Glutamatergic neuron (in vitro differentiated cells): ENCODE measurements around the gene TMEM41A. TPM values are rescaled to one million over a fixed set of nuclear protein-coding genes. Genes with fewer than 3 reads are reported as not detected.

Experiments used
- DNase-seq: peaks from one replicate; pipeline ENCODE4 v3.0.0; 2022
- H3K27ac Mint-ChIP-seq: one replicate; pipeline ENCODE4 v1.8.0; 2020; ENCODE audit warnings: mild to moderate bottlenecking, mixed read lengths, inconsistent platforms; ENCODE audit not compliant: unreplicated experiment
- H3K27me3 Mint-ChIP-seq: one replicate; pipeline ENCODE4 v1.8.0; 2020; ENCODE audit warnings: mild to moderate bottlenecking, moderate library complexity, mixed read lengths, inconsistent platforms; ENCODE audit not compliant: unreplicated experiment
- H3K36me3 Mint-ChIP-seq: one replicate; pipeline ENCODE4 v1.8.0; 2020; ENCODE audit warnings: mild to moderate bottlenecking, mixed read lengths, inconsistent platforms; ENCODE audit not compliant: unreplicated experiment
- H3K4me1 Mint-ChIP-seq: one replicate; pipeline ENCODE4 v1.8.0; 2020; ENCODE audit warnings: mild to moderate bottlenecking, low read depth, mixed read lengths, inconsistent platforms; ENCODE audit not compliant: unreplicated experiment
- H3K4me3 Mint-ChIP-seq: one replicate; pipeline ENCODE4 v1.8.0; 2020; ENCODE audit warnings: mild to moderate bottlenecking, mixed read lengths, inconsistent platforms; ENCODE audit not compliant: unreplicated experiment
- H3K9me3 Mint-ChIP-seq: one replicate; pipeline ENCODE4 v1.8.0; 2020; ENCODE audit warnings: mild to moderate bottlenecking, moderate library complexity, mixed read lengths, inconsistent platforms; ENCODE audit not compliant: unreplicated experiment
- CTCF ChIP-seq: fragments of 200-600 bp; sonication (generic); IDR thresholded peaks from one replicate; pipeline ENCODE4 v1.5.0; 2021; ENCODE audit not compliant: partially characterized antibody, unreplicated experiment
- total RNA-seq: library from RNA; stranded (reverse); fragmentation: NEBNext Ultra II Directional; extraction: Animal tissue kit (Norgen Biotek cat#: 25700); gene quantifications from one replicate; pipeline ENCODE4 v1.2.1, GENCODE V29; 2021; ENCODE audit not compliant: unreplicated experiment

Gene TMEM41A
- total RNA-seq, 1 donor from 2014 or later: 12.6 TPM

GRCh38 chr3:185502987-185503386, 4.2 kb upstream of the TMEM41A start:
- Mint-ChIP-seq H3K36me3 (peaks cover 5% of the 10 kb centered on the region), H3K4me3 (no peak overlapping the region), H3K4me1 (no peaks in the 10 kb centered on the region), H3K27me3 (peaks cover 11% of the 10 kb centered on the region), H3K9me3 (peaks cover 8% of the 10 kb centered on the region), H3K27ac (no peak overlapping the region)
- no peak for TF ChIP-seq CTCF
- no peak for DNase-seq

- DNase-seq: no peak
- Mint-ChIP-seq H3K9me3 (peaks cover 6% of the 10 kb centered on the region), H3K4me1 (no peaks in the 10 kb centered on the region), H3K4me3 (no peak overlapping the region), H3K27ac (peak overlapping the region; percentile 43), H3K36me3 (no peaks in the 10 kb centered on the region), H3K27me3 (peaks cover 2% of the 10 kb centered on the region)
- TF ChIP-seq CTCF: no peak
Observed at GRCh38 chr3:185490241-185490640, 8.6 kb downstream of the TMEM41A start.

- Mint-ChIP-seq H3K4me1 (peaks cover 2% of the 10 kb centered on the region), H3K27me3 (peaks cover 2% of the 10 kb centered on the region), H3K9me3 (peaks cover 5% of the 10 kb centered on the region), H3K4me3 (no peak overlapping the region), H3K36me3 (no peaks in the 10 kb centered on the region), H3K27ac (no peak overlapping the region)
- DNase-seq: no peak
- no peak for TF ChIP-seq CTCF
Observed at GRCh38 chr3:185489462-185489861, 9.4 kb downstream of the TMEM41A start.

- no peak overlapping the region for H3K27ac Mint-ChIP-seq
- H3K36me3 Mint-ChIP-seq: no peaks in the 10 kb centered on the region
- peaks cover 4% of the 10 kb centered on the region for H3K9me3 Mint-ChIP-seq
- TF ChIP-seq CTCF: no peak
- H3K27me3 Mint-ChIP-seq: peaks cover 2% of the 10 kb centered on the region
- H3K4me3 Mint-ChIP-seq: no peak overlapping the region
- H3K4me1 Mint-ChIP-seq: peaks cover 2% of the 10 kb centered on the region
- no peak for DNase-seq
Observed at GRCh38 chr3:185488465-185488864, 10.4 kb downstream of the TMEM41A start.

GRCh38 chr3:185486394-185486793, 12.4 kb downstream of the TMEM41A start:
- Mint-ChIP-seq H3K4me1 (peaks cover 2% of the 10 kb centered on the region), H3K4me3 (no peak overlapping the region), H3K9me3 (peaks cover 10% of the 10 kb centered on the region), H3K27ac (no peak overlapping the region), H3K36me3 (peaks cover 7% of the 10 kb centered on the region), H3K27me3 (peaks cover 2% of the 10 kb centered on the region)
- TF ChIP-seq CTCF: no peak
- no peak for DNase-seq
